HG02759 (cell line): ENCODE data around the gene CXCL8.
A peak's percentile ranks its signal among the peaks of the same experiment; 100 is the strongest.
"Not testable (repeated sequence)": the region's sequence is repeated elsewhere in the genome, so short reads cannot be mapped to it uniquely, and the experiment has no call there.

Source experiments
- ATAC-seq: cut with Tn5 transposase; IDR thresholded peaks from one replicate; pipeline ENCODE4 v1.9.1; 2021; ENCODE audit warnings: mild to moderate bottlenecking, moderate library complexity; ENCODE audit not compliant: unreplicated experiment

Gene CXCL8

GRCh38 chr4:73743281-73743680 lies 2.9 kb downstream of the CXCL8 start:
- no peak for ATAC-seq

- ATAC-seq: no peak
Observed at GRCh38 chr4:73743795-73744194, 3.4 kb downstream of the CXCL8 start.

GRCh38 chr4:73744203-73744602 lies 3.8 kb downstream of the CXCL8 start:
- no peak for ATAC-seq

GRCh38 chr4:73750730-73751129 lies 10.4 kb downstream of the CXCL8 start:
- peak; percentile 30 for ATAC-seq

GRCh38 chr4:73751166-73751565 lies 10.8 kb downstream of the CXCL8 start:
- peak; percentile 88 for ATAC-seq

DNA sequence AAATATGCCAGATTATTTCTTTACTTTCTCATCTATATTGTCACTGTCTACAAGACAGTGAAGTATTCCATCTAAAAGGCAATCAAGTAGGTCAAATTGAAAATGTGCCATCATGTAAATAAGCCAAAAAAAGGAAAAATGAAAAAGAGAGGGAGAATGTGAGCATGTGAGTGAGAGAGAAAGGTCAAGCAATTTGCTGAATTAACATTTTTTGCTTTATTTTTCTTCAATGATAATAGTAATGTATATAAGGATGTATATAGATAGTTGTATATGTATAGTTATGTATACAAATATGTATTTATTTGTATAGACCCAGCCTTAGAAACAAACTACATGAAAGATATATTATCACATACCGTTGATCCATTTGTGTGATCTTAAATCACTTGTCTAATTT lies 11.5 kb downstream of the CXCL8 start:
- ATAC-seq: no peak

GRCh38 chr4:73752424-73752823 lies 12.1 kb downstream of the CXCL8 start:
- ATAC-seq: no peak

GRCh38 chr4:73753215-73753614 lies 12.8 kb downstream of the CXCL8 start:
- no peak for ATAC-seq

DNA sequence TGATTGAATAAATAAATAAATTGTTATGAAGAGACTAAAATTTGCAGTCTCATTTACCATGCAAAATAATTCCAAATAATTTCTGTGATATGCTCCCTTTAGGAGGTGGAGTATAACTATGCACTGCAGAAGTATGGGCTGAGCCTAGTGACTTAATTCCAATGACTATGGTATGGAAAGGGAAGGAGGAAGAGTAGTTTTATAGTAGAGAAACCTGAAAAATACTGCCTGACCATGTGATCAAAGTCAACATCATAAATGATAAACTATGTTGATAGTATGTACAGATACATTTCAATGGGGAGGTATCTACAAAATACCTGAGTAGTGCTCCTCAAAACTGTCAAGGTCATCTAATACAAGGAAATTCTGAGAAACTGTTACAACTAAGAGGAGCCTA lies 14.6 kb downstream of the CXCL8 start:
- ATAC-seq: no peak

- no peak for ATAC-seq
Observed at GRCh38 chr4:73759357-73759756, 19.0 kb downstream of the CXCL8 start.

- ATAC-seq: no peak
Observed at GRCh38 chr4:73761856-73762255, 21.5 kb downstream of the CXCL8 start.

- peak; percentile 62 for ATAC-seq
Observed at GRCh38 chr4:73762409-73762808, 22.0 kb downstream of the CXCL8 start.

GRCh38 chr4:73763877-73764276 lies 23.5 kb downstream of the CXCL8 start:
- ATAC-seq: no peak

- ATAC-seq: no peak
Observed at GRCh38 chr4:73764513-73764912, 24.1 kb downstream of the CXCL8 start.

GRCh38 chr4:73765296-73765695 lies 24.9 kb downstream of the CXCL8 start:
- no peak for ATAC-seq

- ATAC-seq: no peak
Observed at GRCh38 chr4:73770917-73771316, 30.5 kb downstream of the CXCL8 start.

- no peak for ATAC-seq
Observed at GRCh38 chr4:73772363-73772762, 32.0 kb downstream of the CXCL8 start.

DNA sequence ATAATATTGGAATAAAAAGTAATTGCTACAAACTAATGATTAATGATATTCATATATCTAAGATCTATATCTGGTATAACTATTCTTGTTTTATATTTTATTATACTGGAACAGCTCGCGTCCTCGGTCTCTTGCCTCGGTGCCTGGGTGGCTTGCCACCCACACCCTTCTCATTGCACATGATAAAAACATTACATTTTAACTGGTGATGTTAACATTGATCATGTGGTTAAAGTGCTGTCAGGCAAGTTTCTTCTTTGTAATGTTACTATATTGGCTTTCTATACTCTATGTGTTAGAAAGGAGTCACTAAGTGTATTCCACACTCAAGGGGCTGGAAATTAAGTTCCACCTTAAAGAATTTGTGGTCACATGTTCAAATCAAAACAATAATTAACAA lies 34.0 kb downstream of the CXCL8 start:
- not testable (repeated sequence) for ATAC-seq

DNA sequence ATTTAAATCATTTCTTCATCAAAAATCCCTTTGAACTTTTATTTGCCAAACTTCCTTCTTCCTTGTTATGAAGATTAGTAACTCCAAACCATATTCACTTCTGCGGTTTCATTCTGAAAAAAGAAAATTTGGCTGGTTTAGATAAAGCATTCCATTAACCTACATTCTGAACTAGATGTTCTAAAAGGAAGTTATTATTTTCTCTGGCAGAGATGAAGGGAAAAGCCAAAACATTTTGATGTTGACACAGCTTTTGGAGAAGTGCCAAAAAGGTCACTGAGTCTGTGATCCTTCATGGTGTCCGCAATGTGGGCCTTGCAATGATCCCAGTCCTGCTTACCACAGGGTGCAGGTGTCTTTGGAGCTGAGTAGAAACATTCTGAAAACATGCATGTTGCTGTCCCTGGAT lies 36.0 kb downstream of the CXCL8 start:
- ATAC-seq: no peak

- ATAC-seq: no peak
Observed at GRCh38 chr4:73777612-73778011, 37.2 kb downstream of the CXCL8 start.

DNA sequence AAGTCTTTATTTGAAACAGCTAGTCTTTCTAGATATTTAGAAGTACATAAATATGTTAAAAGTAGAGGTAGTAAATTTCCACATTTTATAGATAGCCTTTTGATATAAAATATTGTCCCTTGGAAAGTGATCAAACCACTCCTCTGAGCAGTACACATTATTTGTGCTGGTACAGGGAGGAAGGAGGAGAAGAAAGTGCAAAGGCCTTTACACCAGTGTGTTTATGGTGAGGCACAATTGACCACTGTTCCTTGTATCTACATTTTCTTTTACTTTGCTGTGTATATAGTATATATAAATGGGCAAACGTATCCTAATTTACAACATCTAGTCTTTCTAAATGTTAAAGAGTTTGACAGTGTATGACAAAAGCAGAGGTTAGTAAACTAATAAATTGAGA lies 39.9 kb downstream of the CXCL8 start:
- ATAC-seq: no peak

DNA sequence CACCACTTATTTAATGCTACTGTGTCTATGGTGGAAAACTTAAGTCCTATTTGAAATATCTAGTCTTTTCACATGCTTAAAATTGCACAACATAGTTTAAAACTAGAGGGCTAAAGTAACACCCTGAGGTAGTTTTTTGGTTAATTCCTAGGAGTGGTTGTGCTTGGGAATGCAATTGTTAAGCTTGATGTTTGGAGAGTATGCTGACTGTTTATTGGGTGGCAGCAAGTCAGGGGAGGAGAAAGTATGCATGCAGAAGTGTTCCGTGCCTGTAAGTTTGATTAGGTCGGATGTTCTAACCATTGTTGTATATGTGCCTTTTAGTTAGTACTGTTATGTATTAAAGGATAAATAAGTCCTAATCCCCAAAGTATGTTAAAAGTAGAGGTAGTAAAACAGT lies 40.5 kb downstream of the CXCL8 start:
- no peak for ATAC-seq

- no peak for ATAC-seq
Observed at GRCh38 chr4:73788411-73788810, 48.0 kb downstream of the CXCL8 start.
